ENCODE data around the gene FAM83E.
"Not testable (repeated sequence)": the region's sequence is repeated elsewhere in the genome, so short reads cannot be mapped to it uniquely, and the experiment has no call there.

Gene FAM83E

GRCh38 chr19:48614436-48615230 is at the start of gene FAM83E:
TSS of gene FAM83E (minus strand) at chr19:48615076. CDS start at chr19:48613372, 1,704 bp downstream.
- peak; percentile 81 to 93 for DNase-seq

GRCh38 chr19:48664476-48664875 is 49.6 kb upstream of the FAM83E start:
- DNase-seq = no peak

- DNase-seq = no peak
These were observed 48.8 kb upstream of the FAM83E start for GRCh38 chr19:48663667-48664066.

GRCh38 chr19:48661711-48662090 is 46.8 kb upstream of the FAM83E start:
- DNase-seq = no peak

- DNase-seq = peak; percentile 27 to 62
These were observed 46.2 kb upstream of the FAM83E start for GRCh38 chr19:48660852-48661710.

GRCh38 chr19:48659768-48660167 is 44.9 kb upstream of the FAM83E start:
- DNase-seq = no peak

GRCh38 chr19:48658483-48658882 is 43.6 kb upstream of the FAM83E start:
- DNase-seq = no peak

- not testable (repeated sequence) for DNase-seq
These were observed 43.0 kb upstream of the FAM83E start for GRCh38 chr19:48657828-48658227.

GRCh38 chr19:48656840-48657474 is 42.1 kb upstream of the FAM83E start:
- no peak for DNase-seq

GRCh38 chr19:48654299-48655059 is 39.6 kb upstream of the FAM83E start:
- no peak for DNase-seq

GRCh38 chr19:48651683-48652048 is 36.8 kb upstream of the FAM83E start:
- DNase-seq = no peak

GRCh38 chr19:48650974-48651682 is 36.3 kb upstream of the FAM83E start:
- no peak for DNase-seq

- DNase-seq = no peak
These were observed 33.3 kb upstream of the FAM83E start for GRCh38 chr19:48648134-48648533.

GRCh38 chr19:48646722-48647216 is 31.9 kb upstream of the FAM83E start:
- DNase-seq = no peak

- DNase-seq = peak; percentile 91 to 93
These were observed 31.3 kb upstream of the FAM83E start, which contains the start of gene CA11 for GRCh38 chr19:48646001-48646721. TSS of gene CA11 (minus strand) at chr19:48646187. CDS start at chr19:48645632, 555 bp downstream.

GRCh38 chr19:48645620-48646000 is 30.7 kb upstream of the FAM83E start:
- DNase-seq = no peak

GRCh38 chr19:48644839-48645619 is 30.2 kb upstream of the FAM83E start:
- peak; percentile 48 to 50 for DNase-seq

GRCh38 chr19:48644355-48644754 is 29.5 kb upstream of the FAM83E start:
- no peak for DNase-seq

- no peak for DNase-seq
These were observed 28.0 kb upstream of the FAM83E start for GRCh38 chr19:48642862-48643261.

GRCh38 chr19:48641850-48642249 is 27.0 kb upstream of the FAM83E start:
- DNase-seq = no peak
